Activated T-cell treated with anti-CD3 and anti-CD28 coated beads, Interleukin-2, amount 50 U/mL, for 24 hours (primary cell): ENCODE results near the gene UBE2G2.

Source experiments
- DNase-seq: peaks from one replicate; pipeline ENCODE4 v3.0.0-alpha.2; 2020
- H3K27ac Mint-ChIP-seq: 2 replicates; pipeline ENCODE4 v1.8.0; 2020; ENCODE audit warnings: mild to moderate bottlenecking, mixed read lengths
- H3K27me3 Mint-ChIP-seq: 2 replicates; pipeline ENCODE4 v1.8.0; 2020; ENCODE audit warnings: mixed read lengths
- H3K36me3 Mint-ChIP-seq: 2 replicates; pipeline ENCODE4 v1.8.0; 2020; ENCODE audit warnings: low read depth, mixed read lengths
- H3K4me1 Mint-ChIP-seq: 2 replicates; pipeline ENCODE4 v1.8.0; 2020; ENCODE audit warnings: low read depth, mixed read lengths
- H3K4me3 Mint-ChIP-seq: 2 replicates; pipeline ENCODE4 v1.8.0; 2020; ENCODE audit warnings: mild to moderate bottlenecking, moderate library complexity, mixed read lengths
- H3K9me3 Mint-ChIP-seq: 2 replicates; pipeline ENCODE4 v1.8.0; 2020; ENCODE audit warnings: mixed read lengths

UBE2G2 gene

DNA sequence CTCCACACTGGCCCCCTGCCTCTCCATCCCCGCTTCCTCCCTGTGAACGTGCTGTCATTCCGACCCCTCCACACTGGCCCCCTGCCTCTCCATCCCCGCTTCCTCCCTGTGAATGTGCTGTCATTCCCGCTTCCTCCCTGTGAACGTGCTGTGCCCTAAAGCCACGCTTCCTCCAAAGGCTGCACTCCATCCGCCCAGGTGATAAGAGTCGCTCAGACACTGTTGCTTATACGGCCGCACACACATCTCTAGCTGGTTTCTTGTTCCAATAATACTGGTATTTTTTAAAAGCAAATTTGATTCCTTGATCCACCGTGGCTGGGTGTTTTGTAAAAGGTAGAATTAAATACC lies 51.0 kb downstream of the UBE2G2 start:
- no peak for DNase-seq
- no peaks in the 10 kb centered on the region for H3K4me1 Mint-ChIP-seq
- H3K27ac Mint-ChIP-seq, result no peak overlapping the region
- no peaks in the 10 kb centered on the region for H3K9me3 Mint-ChIP-seq
- H3K4me3 Mint-ChIP-seq, result no peak overlapping the region
- H3K27me3 Mint-ChIP-seq, result peaks cover 15% of the 10 kb centered on the region
- H3K36me3 Mint-ChIP-seq, result no peaks in the 10 kb centered on the region

DNA sequence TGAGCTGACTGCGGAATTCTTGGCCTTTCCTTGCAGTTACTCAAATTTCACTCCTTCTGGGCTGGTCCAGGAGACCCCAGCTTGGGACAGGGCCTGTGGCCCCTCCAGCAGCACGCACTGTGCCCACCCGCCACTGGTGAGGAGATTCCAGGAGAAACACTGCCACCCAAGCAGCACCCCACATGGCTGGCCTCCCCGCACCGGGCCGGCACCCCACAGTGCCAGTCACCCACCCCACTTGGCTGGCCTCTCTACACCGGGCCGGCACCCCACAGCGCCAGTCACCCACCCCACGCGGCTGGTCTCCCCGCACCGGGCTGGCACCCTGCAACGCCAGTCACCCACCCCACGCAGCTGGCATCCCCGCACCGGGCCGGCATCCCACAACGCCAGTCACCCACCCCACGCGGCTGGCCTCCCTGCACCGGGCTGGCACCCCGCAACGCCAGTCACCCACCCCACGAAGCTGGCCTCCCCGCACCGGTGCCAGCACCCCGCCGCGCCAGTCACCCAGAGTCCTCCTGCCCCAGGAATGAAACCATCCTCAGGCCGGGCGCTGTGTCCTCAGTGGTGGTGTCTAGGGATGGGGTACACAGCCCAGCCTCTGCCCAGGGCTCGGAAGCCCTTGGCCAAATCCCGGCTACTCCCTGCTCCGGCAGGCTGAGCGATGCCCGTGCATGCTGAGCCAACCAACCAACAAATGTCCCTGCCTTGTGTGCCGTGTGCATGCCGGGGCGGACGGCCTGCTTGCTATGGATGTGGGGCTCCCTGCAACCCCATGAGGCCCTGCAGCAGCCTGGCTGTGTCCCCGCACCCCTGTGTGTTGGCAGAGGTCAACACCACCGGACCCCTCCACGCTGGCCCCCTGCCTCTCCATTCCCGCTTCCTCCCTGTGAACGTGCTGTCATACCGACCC lies 51.6 kb downstream of the UBE2G2 start:
- Mint-ChIP-seq H3K4me1 (no peaks in the 10 kb centered on the region), H3K27me3 (peaks cover 15% of the 10 kb centered on the region), H3K36me3 (no peaks in the 10 kb centered on the region), H3K27ac (no peak overlapping the region), H3K4me3 (no peak overlapping the region), H3K9me3 (no peaks in the 10 kb centered on the region)
- DNase-seq, result no peak

DNA sequence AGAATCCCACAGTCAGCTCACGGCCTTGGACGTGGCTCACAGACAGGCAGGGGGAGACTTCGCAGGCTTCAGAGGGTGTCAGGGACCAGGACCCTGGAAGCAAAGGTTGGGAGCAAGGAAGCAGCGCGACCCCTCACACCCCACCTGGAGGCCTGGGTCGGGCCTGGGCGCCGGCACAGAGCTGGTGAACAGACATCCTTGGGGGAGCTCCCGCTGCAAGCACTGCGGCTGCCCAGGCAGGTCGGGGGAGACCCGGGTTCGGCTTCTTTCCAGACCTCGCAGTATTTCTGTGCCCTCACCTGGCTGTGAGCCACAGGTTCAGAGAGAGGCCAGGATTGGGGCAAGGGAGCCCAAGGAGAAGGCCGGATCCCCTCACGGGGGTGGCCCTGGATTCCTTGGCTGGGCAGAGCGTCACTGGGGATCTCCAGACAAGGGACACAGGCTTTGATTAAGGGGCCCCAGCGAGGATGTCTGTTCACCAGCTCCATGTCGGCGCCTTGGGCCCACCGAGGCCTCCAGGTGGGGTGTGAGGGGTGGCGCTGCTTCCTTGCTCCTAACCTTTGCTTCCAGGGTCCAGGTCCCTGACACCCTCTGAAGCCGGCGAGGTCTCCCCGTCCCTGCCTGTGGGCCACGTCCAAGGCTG lies 52.4 kb downstream of the UBE2G2 start:
- H3K4me1 Mint-ChIP-seq, result no peaks in the 10 kb centered on the region
- H3K4me3 Mint-ChIP-seq, result no peak overlapping the region
- no peaks in the 10 kb centered on the region for H3K36me3 Mint-ChIP-seq
- H3K27me3 Mint-ChIP-seq, result peaks cover 15% of the 10 kb centered on the region
- no peak for DNase-seq
- no peak overlapping the region for H3K27ac Mint-ChIP-seq
- H3K9me3 Mint-ChIP-seq, result no peaks in the 10 kb centered on the region

DNA sequence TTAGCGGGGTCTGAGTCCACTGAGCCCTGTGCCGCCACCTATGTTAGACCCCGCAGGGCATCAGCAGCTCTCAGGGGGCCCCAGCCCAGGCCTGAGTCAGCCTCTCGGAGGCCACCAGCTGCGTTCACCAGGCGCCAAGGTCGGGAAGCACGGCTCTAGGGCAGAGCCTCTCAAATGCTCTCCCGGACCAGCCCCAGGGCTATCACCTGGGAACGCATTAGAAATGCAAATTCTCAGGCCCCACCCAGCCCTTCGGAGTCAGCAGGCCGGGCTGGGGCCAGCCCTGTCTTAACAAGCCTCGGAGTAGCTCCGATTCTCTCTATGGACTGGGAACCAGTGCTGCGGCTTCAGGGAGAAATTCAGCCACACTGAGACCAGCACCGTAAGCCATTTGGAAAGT lies 53.0 kb downstream of the UBE2G2 start:
- Mint-ChIP-seq H3K9me3 (no peaks in the 10 kb centered on the region), H3K4me1 (no peaks in the 10 kb centered on the region), H3K27ac (no peak overlapping the region), H3K27me3 (peaks cover 15% of the 10 kb centered on the region), H3K4me3 (no peak overlapping the region), H3K36me3 (no peaks in the 10 kb centered on the region)
- DNase-seq, result no peak

DNA sequence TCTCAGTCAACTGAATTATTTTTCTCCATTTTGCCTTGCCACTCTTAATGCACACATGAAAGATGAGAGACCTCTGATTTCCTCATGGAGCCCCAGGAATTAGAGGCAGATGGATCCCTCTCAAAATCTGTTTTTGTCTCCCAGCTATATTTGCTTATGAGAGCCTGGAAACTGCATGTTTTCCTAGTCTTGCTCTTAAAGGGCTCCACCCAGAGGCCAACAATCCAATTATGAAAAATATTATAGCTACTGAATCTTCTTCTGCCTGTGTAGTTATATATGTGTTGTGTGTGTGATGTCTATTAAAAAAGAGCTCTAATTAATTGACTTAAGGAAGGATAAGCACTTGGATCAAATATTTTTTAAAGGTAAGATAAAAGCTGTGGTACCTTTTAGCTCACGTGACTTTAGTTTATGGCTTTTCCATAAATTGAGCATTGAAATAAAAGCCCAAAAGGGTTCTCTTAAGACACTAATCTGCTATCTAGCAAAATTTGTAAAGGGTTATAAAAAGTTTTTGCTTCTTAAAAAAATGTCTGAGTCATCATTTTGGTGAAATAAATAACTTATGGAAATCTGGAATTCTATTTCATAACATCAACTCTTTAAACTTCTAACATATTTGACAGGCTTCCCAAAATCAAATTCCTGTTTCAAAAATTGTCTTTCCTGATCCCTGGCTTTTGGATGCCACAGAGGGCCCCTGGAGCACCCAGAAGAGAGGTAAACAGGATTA lies 59.0 kb downstream of the UBE2G2 start:
- H3K4me1 Mint-ChIP-seq, result peaks cover 4% of the 10 kb centered on the region
- no peak overlapping the region for H3K27ac Mint-ChIP-seq
- no peak overlapping the region for H3K4me3 Mint-ChIP-seq
- H3K9me3 Mint-ChIP-seq, result peaks cover 2% of the 10 kb centered on the region
- no peaks in the 10 kb centered on the region for H3K36me3 Mint-ChIP-seq
- H3K27me3 Mint-ChIP-seq, result no peaks in the 10 kb centered on the region
- no peak for DNase-seq

DNA sequence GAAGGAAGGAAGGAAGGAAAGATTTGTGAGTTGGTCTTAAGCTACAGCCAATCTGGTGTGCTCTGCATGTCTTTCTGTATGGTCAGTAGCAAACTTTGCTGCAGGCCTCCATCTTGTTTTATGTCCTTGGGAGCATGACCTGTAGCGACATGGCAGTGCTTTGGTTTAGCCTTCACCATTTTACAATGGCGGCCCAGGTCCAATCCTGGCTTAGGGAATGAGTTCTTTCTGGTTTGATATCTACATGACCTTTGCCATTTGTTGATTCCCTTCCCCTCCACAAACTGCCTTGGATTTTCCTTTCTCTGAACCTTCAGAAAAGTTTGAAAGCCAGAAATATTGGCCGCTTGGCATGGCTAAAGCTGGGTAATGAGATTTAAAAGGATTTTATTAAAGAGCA lies 59.7 kb downstream of the UBE2G2 start:
- Mint-ChIP-seq H3K36me3 (no peaks in the 10 kb centered on the region), H3K4me1 (peaks cover 4% of the 10 kb centered on the region), H3K27ac (no peak overlapping the region), H3K27me3 (no peaks in the 10 kb centered on the region), H3K4me3 (no peak overlapping the region), H3K9me3 (peaks cover 2% of the 10 kb centered on the region)
- DNase-seq, result no peak

DNA sequence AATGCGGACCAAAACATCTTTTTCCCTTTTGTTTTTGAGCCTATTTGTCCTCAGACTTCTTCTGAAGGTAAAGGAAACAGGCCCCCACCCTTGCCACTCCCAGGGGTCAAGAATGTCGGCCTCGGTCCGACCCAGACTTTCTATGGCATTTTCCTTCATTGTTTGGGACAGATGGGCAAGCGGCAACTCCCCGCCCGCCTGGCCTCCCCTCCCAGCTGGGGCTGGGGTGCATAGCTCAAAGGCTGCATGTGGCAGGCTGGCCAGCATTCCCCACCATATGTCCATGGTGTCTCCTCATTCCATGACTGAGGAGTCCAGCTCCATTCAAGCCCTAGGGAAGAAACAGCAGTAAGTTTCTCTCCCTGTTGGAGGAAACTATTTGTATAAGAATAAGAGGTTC lies 60.9 kb downstream of the UBE2G2 start:
- Mint-ChIP-seq H3K9me3 (peaks cover 2% of the 10 kb centered on the region), H3K36me3 (no peaks in the 10 kb centered on the region), H3K4me3 (no peak overlapping the region), H3K27me3 (no peaks in the 10 kb centered on the region), H3K27ac (no peak overlapping the region), H3K4me1 (peaks cover 4% of the 10 kb centered on the region)
- no peak for DNase-seq

DNA sequence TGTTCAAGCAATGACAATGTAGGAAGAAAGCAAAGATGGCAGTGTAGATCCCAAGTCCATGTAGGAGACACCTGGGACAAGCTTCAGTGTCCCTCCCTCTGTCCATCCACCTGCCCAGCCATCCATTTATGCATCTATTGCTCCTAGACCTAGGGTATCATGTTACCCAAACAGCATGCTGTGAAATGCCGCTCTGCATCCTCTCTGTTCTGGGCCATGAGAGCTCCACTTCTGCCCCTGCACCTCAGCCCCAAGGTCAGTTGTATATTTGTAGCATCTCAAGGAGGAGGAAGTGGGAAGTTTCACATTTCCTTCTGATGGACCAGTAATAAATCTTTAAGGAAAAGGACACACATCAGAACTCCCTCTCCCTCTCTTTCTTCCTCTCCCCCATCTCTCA lies 62.3 kb downstream of the UBE2G2 start:
- no peak overlapping the region for H3K27ac Mint-ChIP-seq
- H3K27me3 Mint-ChIP-seq, result no peaks in the 10 kb centered on the region
- H3K4me3 Mint-ChIP-seq, result no peak overlapping the region
- no peaks in the 10 kb centered on the region for H3K36me3 Mint-ChIP-seq
- DNase-seq, result no peak
- H3K4me1 Mint-ChIP-seq, result peaks cover 4% of the 10 kb centered on the region
- H3K9me3 Mint-ChIP-seq, result peaks cover 2% of the 10 kb centered on the region

DNA sequence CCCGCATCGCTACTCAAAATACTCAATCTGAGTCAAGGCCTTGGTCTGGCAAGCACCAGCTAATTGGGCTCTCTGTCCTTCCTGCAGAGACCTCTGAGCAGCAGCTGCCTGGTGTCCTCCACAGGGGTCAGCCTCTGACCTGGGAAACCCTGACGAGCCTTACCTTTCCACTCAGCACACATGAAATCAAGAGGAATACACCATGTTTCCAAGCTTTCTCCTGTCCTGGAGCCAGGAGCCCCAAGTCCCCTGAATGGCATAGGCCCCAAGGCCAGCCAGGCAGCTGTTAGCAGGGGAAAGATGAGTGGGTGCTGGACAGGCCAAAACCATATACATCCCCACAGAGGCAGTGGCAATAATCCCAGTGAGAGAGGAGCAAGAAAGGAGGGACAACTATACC lies 63.0 kb downstream of the UBE2G2 start:
- H3K4me1 Mint-ChIP-seq, result peaks cover 4% of the 10 kb centered on the region
- H3K4me3 Mint-ChIP-seq, result no peak overlapping the region
- H3K36me3 Mint-ChIP-seq, result no peaks in the 10 kb centered on the region
- no peak for DNase-seq
- peaks cover 2% of the 10 kb centered on the region for H3K9me3 Mint-ChIP-seq
- no peaks in the 10 kb centered on the region for H3K27me3 Mint-ChIP-seq
- H3K27ac Mint-ChIP-seq, result no peak overlapping the region

DNA sequence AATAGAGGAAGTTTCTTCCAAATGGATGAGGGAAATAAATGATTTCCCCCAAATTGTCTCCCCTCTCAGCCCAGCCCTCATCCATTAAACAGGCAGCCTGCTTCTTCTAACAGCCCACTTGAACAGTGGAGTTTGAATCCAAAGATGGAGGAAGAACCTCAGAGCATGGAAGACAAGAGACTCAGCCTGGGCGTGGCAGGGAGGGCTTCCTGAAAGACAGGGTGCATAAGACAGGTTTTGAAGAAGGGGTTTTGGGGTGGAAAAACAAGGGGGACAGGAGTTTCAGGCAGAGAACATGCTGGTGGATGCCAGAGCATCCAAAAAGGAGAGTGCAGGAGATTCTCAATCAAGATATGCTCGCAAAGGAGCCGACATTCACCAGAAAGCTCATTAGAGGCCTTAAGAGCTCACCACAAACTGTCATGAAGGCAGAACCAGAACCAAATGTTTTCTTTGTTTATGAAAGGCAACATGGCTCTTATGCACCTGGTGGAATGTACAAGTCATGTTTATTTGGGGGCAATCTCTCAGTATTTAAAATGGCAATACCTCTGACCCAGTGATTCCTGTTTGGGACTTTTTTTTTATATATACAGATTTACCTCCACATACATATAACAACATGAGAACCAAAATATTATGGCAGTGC lies 63.8 kb downstream of the UBE2G2 start:
- no peak overlapping the region for H3K4me3 Mint-ChIP-seq
- DNase-seq, result no peak
- no peaks in the 10 kb centered on the region for H3K36me3 Mint-ChIP-seq
- H3K27me3 Mint-ChIP-seq, result no peaks in the 10 kb centered on the region
- peaks cover 4% of the 10 kb centered on the region for H3K4me1 Mint-ChIP-seq
- H3K9me3 Mint-ChIP-seq, result peaks cover 2% of the 10 kb centered on the region
- H3K27ac Mint-ChIP-seq, result no peak overlapping the region

DNA sequence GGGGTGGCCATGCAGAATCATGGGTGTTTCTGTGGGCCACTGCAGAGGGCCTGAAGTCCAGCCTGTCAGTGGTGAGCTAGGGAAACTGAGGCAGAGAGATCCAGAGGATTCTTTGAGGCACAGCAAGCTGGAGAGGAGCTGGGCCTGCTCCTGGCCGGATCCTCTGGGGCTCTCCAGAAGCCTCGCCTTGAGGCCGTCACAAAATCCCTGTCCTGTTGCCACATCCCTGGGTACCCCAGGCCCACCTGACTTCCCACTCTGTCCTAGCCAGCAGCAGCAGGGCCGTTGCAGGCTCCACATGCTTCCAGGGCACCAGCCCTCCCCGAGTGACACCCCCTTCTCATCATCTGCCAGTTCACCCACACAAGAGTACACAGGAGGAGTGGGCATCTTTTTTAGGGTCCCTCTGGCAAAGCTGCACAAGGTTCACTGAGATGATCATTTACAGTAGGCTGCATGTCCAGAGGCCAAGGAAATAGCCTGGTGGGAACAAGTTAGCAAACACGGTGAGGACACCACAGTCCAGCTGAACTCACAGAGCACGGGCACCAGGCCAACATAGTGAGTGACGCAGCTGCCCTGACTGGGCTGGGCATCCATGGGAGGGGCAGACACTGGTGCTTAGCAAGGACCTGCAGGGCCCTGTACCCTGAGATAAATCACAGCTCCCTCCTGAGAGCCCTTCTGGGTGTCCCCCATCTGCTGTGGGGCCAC lies 65.2 kb downstream of the UBE2G2 start:
- H3K4me3 Mint-ChIP-seq, result no peak overlapping the region
- no peaks in the 10 kb centered on the region for H3K27me3 Mint-ChIP-seq
- no peak overlapping the region for H3K27ac Mint-ChIP-seq
- H3K9me3 Mint-ChIP-seq, result peaks cover 2% of the 10 kb centered on the region
- H3K4me1 Mint-ChIP-seq, result no peaks in the 10 kb centered on the region
- H3K36me3 Mint-ChIP-seq, result no peaks in the 10 kb centered on the region
- no peak for DNase-seq

DNA sequence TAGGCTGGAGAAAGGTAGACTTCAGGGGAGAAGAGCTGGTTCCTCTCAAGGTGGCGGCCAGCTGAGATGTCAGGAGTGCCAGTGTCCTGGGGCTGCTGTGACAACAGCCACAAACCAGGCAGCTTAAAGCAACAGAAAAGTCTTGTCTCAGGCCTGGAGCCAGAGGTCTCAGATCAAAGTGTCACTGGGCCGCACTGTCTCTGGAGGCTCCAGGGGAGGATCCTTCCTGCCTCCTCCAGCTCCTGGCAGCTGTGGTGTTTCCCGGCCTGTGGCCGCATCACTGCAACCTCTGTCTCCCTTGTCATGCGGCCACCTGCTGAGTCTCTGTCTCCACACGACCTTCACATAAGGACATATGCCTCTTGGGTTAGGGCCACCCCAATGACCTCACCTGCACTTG lies 65.8 kb downstream of the UBE2G2 start:
- DNase-seq, result no peak
- peaks cover 2% of the 10 kb centered on the region for H3K9me3 Mint-ChIP-seq
- H3K27ac Mint-ChIP-seq, result no peak overlapping the region
- H3K4me1 Mint-ChIP-seq, result no peaks in the 10 kb centered on the region
- no peaks in the 10 kb centered on the region for H3K36me3 Mint-ChIP-seq
- H3K4me3 Mint-ChIP-seq, result no peak overlapping the region
- no peaks in the 10 kb centered on the region for H3K27me3 Mint-ChIP-seq

DNA sequence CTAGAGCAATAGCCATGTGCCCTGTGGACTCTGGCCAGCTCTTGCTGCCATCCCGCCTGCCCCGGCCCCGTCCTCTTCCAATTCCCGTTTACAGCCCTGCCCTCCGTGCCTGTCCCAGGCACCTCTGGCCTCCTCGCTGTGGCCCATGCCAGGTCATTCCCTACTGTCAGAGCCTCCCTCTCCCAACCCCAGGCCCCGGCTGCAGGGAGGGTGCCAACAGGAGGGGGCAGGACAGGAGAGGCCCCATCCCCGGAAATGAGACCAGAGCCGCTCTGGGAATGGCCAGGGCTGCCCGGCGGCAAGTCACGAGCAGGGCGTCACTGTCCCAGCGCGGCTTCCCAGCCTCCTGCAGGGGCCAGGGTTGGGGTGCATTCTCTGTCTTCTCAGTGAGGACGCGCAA lies 66.8 kb downstream of the UBE2G2 start:
- no peak overlapping the region for H3K4me3 Mint-ChIP-seq
- peaks cover 2% of the 10 kb centered on the region for H3K9me3 Mint-ChIP-seq
- H3K27ac Mint-ChIP-seq, result no peak overlapping the region
- H3K36me3 Mint-ChIP-seq, result no peaks in the 10 kb centered on the region
- no peak for DNase-seq
- H3K4me1 Mint-ChIP-seq, result no peaks in the 10 kb centered on the region
- no peaks in the 10 kb centered on the region for H3K27me3 Mint-ChIP-seq
